Measurements from ENCODE around the gene MAPK8IP3. TPM values are rescaled to one million over a fixed set of nuclear protein-coding genes. Genes with fewer than 3 reads are reported as not detected.
"Not testable (repeated sequence)": the region's sequence is repeated elsewhere in the genome, so short reads cannot be mapped to it uniquely, and the experiment has no call there.

The MAPK8IP3 gene
- total RNA-seq, 1 donor: 179 TPM

GRCh38 chr16:1794221-1794871 lies 88.4 kb downstream of the MAPK8IP3 start:
- no peak for DNase-seq (ENCODE audit: low read depth in 2 of 3, low spot score in 2 of 3)

- DNase-seq (ENCODE audit: low read depth in 2 of 3, low spot score in 2 of 3): no peak
Measured at GRCh38 chr16:1794908-1795666, 89.1 kb downstream of the MAPK8IP3 start.

GRCh38 chr16:1799263-1799662 lies 93.3 kb downstream of the MAPK8IP3 start:
- not testable (repeated sequence) for DNase-seq (ENCODE audit: low read depth in 2 of 3, low spot score in 2 of 3)

GRCh38 chr16:1800701-1801100 lies 94.7 kb downstream of the MAPK8IP3 start:
- no peak for DNase-seq (ENCODE audit: low read depth in 2 of 3, low spot score in 2 of 3)

DNA sequence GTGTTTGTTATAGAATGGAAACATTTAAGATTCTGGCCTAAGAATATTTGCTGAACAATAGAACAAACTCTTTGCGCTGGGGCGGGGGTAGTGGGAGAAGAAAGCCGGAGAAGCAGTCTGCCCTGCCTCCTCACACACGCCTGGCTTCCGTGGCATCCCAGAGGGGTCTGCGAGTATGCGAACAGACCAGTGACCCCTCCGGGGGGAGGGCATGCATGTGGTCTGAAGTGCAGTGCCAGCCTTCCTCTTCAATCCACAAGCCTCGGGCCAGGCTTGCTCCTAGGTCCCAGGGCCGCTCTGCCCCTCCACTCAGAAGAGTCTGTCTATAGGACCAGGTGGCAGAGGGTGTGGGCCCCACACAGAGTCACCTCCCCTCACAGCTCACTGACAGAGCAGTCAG lies 101.6 kb downstream of the MAPK8IP3 start:
- DNase-seq (ENCODE audit: low read depth in 2 of 3, low spot score in 2 of 3): no peak

DNA sequence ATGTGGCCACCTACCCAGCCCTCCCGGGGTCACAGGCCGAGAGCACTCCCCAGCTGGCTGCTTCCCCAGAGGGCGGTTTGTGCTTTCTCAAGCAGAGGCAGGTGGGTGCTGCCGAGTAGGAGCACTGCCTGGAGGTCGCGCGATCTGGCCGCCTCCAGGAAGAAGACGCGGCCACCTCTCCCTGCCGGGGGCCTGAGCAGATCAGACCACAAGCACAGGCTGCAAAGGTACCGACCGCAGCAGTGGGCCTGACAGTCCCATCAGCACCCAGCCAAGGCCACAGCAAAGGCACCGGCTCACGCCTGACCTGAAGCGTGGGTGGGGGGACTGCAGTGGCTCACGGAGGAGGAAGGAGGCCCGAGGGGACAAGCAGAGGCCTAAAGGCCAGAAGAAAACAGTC lies 102.7 kb downstream of the MAPK8IP3 start:
- no peak for DNase-seq (ENCODE audit: low read depth in 2 of 3, low spot score in 2 of 3)

DNA sequence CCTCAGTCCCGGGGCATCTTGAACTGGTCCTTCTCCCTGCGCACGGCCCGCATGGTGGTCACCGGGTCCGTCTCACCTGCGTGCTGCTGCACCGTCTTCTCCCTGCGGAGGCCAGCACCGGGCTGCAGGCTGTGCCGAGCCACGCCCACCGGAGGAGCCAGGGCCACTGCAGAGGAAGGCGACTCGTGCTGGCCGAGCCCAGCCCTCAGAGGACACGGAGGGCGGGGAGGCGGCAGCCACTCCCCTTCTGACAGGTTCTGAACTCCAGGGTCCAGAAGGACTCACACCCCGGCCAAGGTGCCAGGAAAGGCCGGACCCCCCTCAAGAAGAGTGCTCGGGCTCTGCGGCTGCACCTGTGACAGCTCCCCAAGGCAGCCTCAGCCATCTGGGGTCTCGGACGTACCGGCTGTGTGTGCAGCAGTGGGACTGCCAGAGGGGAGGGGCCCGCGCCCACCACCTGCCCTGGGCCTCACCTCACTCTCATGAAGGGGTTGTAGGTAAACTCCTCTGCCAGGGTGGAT lies 103.3 kb downstream of the MAPK8IP3 start:
- DNase-seq (ENCODE audit: low read depth in 2 of 3, low spot score in 2 of 3): no peak

- DNase-seq (ENCODE audit: low read depth in 2 of 3, low spot score in 2 of 3): no peak
Measured at GRCh38 chr16:1810106-1810505, 104.1 kb downstream of the MAPK8IP3 start.

DNA sequence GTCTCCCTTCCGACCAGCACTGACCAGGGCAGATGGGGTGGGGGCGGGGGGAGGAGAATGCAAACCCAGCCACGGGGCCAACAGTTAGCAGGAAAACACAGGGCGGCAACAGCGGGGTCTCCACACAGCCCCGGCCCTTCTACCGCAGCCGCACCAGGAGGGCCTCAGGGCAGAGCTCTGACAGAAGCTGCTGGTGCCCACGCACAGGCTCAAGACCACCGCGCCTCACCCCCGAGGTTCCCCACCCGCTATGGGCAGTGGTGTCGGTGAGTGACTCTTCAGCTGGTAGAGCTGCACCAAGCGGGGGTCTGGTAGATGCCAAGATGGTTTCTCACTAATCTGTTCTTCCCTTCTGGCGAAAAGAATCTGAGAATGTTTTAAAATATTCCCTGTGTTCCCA lies 104.5 kb downstream of the MAPK8IP3 start:
- no peak for DNase-seq (ENCODE audit: low read depth in 2 of 3, low spot score in 2 of 3)

DNA sequence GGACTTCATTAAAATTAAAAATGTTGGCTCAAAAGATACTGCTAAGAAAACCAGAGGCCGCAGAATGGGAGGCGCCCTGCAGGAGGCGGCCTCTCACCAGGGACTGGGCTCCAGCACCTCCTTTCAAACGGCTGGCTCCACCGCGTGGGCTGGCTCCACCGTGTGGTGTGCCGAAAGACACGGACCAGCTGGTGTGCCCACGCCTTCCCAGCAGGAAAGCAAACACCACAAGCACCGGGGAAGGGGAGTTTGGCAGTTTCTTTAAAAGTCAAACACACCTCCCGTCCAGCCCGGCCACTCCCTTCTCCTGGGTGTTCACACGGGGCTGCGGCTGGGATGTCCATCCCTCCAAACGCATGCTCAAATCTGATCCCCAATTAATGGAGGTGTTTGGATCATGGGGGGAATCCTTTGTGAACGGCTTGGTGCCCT lies 106.8 kb downstream of the MAPK8IP3 start:
- DNase-seq (ENCODE audit: low read depth in 2 of 3, low spot score in 2 of 3): peak in 2 of 3 donors; percentile 72 to 76

DNA sequence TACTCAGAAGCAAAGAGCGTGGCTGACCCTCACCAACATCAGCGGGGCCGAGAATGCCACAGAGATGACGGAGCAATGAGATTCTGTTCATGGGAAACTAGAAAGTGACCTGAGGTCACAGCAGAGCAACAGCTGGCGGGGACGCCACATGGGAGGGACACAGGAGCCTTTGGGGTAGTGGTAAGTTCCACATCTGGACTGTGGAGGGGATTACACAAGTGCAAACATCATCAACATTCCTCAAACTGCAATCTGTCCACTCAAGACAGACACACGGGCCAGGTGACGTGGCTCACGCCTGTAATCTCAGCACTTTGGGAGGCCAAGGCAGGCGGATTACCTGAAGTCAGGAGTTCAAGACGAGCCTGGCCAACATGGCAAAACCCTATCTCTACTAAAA lies 109.5 kb downstream of the MAPK8IP3 start:
- DNase-seq (ENCODE audit: low read depth in 2 of 3, low spot score in 2 of 3): no peak

- DNase-seq (ENCODE audit: low read depth in 2 of 3, low spot score in 2 of 3): no peak
Measured at GRCh38 chr16:1816396-1817275, 110.6 kb downstream of the MAPK8IP3 start.

DNA sequence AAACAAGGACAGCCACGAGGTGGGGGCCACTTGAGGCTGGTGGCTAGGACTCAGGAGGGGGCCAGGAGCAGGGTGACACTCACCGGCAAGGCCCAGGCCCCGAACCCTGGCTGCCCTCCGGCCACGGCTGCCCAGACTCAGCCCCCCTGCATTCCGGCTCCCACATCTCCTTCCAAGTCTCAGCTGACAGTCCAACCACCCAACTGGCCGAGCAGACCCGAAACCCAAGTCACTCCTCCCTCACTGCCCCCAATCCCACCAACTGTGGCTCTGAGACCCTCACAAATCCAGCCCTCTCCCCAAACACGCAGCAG lies 111.2 kb downstream of the MAPK8IP3 start:
- no peak for DNase-seq (ENCODE audit: low read depth in 2 of 3, low spot score in 2 of 3)

- no peak for DNase-seq (ENCODE audit: low read depth in 2 of 3, low spot score in 2 of 3)
Measured at GRCh38 chr16:1817716-1818115, 111.7 kb downstream of the MAPK8IP3 start.

DNA sequence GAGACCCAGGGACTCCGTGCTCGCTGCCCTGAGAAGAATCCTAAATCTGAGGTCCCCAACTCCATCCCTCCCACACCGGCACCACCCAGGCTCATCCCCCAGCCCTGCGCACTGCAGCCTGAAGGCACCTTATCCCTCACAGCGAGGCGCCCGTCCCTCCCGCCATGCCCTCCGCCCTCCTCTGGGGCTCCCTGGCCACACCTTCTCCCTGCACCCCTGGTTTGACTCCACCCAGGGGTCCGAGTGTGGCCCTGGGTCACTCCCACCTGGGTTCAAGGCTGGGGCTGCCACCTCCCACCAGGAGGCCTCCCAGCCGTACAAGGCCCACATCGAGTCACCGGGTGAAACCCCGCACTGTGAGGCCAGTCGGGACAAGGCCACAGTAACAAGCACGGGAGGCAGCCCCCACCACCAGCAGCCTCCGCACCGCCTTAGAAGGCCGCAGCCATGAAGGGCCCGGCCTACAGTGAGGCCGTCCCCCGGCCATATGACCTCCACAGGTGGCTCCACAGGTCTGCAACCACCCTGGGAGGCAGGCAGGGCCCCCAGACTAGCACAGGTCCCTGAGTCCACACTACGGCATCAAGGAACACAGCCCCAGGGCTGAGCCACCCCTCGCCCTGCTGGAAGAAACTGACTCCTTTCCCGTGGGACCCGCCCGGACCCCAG lies 112.3 kb downstream of the MAPK8IP3 start:
- DNase-seq (ENCODE audit: low read depth in 2 of 3, low spot score in 2 of 3): no peak

GRCh38 chr16:1818873-1819525 lies 113.0 kb downstream of the MAPK8IP3 start:
- DNase-seq (ENCODE audit: low read depth in 2 of 3, low spot score in 2 of 3): no peak

DNA sequence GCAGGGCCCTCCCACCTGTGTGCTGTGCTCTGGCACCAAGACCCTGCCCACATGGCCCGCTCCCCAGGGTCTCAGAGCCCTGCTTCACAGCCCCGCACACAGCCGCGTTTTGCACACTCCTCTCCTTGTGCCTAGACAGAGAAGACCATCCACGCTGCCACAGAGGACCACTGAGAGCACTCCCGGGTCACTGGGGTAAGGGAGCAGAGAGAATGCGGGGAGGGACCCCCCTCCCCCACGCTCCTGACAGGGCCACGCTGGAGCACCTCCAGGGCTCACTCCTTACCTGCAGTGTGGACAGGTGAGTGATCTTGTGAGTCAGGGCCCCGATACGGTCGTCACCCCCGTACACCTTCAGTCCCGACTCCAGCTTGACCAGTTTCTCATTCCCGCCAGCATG lies 113.6 kb downstream of the MAPK8IP3 start:
- DNase-seq (ENCODE audit: low read depth in 2 of 3, low spot score in 2 of 3): no peak

All from hematopoietic multipotent progenitor cell (in vitro differentiated cells).